ENCODE data around the gene SPDL1.

The SPDL1 gene

GRCh38 chr5:169628892-169629291, 45.3 kb downstream of the SPDL1 start:
- no peaks in the 10 kb centered on the region for H3K27me3 ChIP-seq (ENCODE audit: insufficient read depth, poor library complexity, severe bottlenecking)
- TF ChIP-seq REST (IDR thresholded peaks at IDR 0.05; ENCODE audit: insufficient replicate concordance, low read depth) (no peak), SPI1 (IDR thresholded peaks at IDR 0.05; ENCODE audit: borderline replicate concordance, low read depth) (no peak), POLR2AphosphoS5 (IDR thresholded peaks at IDR 0.05; ENCODE audit: low read depth) (no peak), CTCF (IDR thresholded peaks at IDR 0.05; ENCODE audit: insufficient read depth, low read length) (no peak), GABPA (IDR thresholded peaks at IDR 0.05; ENCODE audit: low read depth) (no peak)
- H3K27ac ChIP-seq (replicated peaks) = no peak overlapping the region
- DNase-seq (ENCODE audit: low read depth in 1 of 2, low spot score in 1 of 2) = no peak
- no peak overlapping the region for H3K4me3 ChIP-seq (replicated peaks; ENCODE audit: insufficient read depth, low read length)

- no peak for TF ChIP-seq REST (IDR thresholded peaks at IDR 0.05; ENCODE audit: insufficient replicate concordance, low read depth)
- no peak for TF ChIP-seq POLR2AphosphoS5 (IDR thresholded peaks at IDR 0.05; ENCODE audit: low read depth)
- no peak for TF ChIP-seq CTCF (IDR thresholded peaks at IDR 0.05; ENCODE audit: insufficient read depth, low read length)
- no peak for TF ChIP-seq GABPA (IDR thresholded peaks at IDR 0.05; ENCODE audit: low read depth)
- no peak for TF ChIP-seq SPI1 (IDR thresholded peaks at IDR 0.05; ENCODE audit: borderline replicate concordance, low read depth)
- Histone ChIP-seq H3K27ac (replicated peaks) (no peak overlapping the region), H3K4me3 (replicated peaks; ENCODE audit: insufficient read depth, low read length) (no peak overlapping the region), H3K27me3 (ENCODE audit: insufficient read depth, poor library complexity, severe bottlenecking) (no peaks in the 10 kb centered on the region)
- DNase-seq (ENCODE audit: low read depth in 1 of 2, low spot score in 1 of 2) = no peak
These were observed 46.4 kb downstream of the SPDL1 start for GRCh38 chr5:169629847-169630548.

- TF ChIP-seq CTCF (IDR thresholded peaks at IDR 0.05; ENCODE audit: insufficient read depth, low read length) = no peak
- TF ChIP-seq SPI1 (IDR thresholded peaks at IDR 0.05; ENCODE audit: borderline replicate concordance, low read depth) = no peak
- no peak for TF ChIP-seq POLR2AphosphoS5 (IDR thresholded peaks at IDR 0.05; ENCODE audit: low read depth)
- TF ChIP-seq REST (IDR thresholded peaks at IDR 0.05; ENCODE audit: insufficient replicate concordance, low read depth) = no peak
- no peak for TF ChIP-seq GABPA (IDR thresholded peaks at IDR 0.05; ENCODE audit: low read depth)
- no peak for DNase-seq (ENCODE audit: low read depth in 1 of 2, low spot score in 1 of 2)
- Histone ChIP-seq H3K4me3 (replicated peaks; ENCODE audit: insufficient read depth, low read length) (no peak overlapping the region), H3K27ac (replicated peaks) (no peak overlapping the region), H3K27me3 (ENCODE audit: insufficient read depth, poor library complexity, severe bottlenecking) (no peaks in the 10 kb centered on the region)
These were observed 47.8 kb downstream of the SPDL1 start for GRCh38 chr5:169631360-169631759.
